ENCODE results near the gene RUNDC1. TPM values are rescaled to one million over a fixed set of nuclear protein-coding genes. Genes with fewer than 3 reads are reported as not detected.

RUNDC1 gene
- total RNA-seq, 2 donors from 2014 or later = 9.9 to 11.1 TPM

- Histone ChIP-seq H3K4me3 (peak overlapping the region in 1 of 2 donors; percentile 65), H3K36me3 (no peaks in the 10 kb centered on the region), H3K9me3 (no peaks in the 10 kb centered on the region), H3K27me3 (no peaks in the 10 kb centered on the region), H3K27ac (peak overlapping the region in 1 of 2 donors; percentile 31), H3K4me1 (peaks cover 0 to 20% of the 10 kb centered on the region in 2 donors)
- no peak for TF ChIP-seq CTCF (IDR thresholded peaks at IDR 0.05)
- DNase-seq (ENCODE audit: low spot score) = no peak
Measured at GRCh38 chr17:43025766-43026537, 45.6 kb downstream of the RUNDC1 start.

- H3K36me3 ChIP-seq = no peaks in the 10 kb centered on the region
- no peak overlapping the region for H3K27ac ChIP-seq
- no peak for TF ChIP-seq CTCF (IDR thresholded peaks at IDR 0.05)
- no peaks in the 10 kb centered on the region for H3K27me3 ChIP-seq
- H3K4me1 ChIP-seq = peaks cover 0 to 19% of the 10 kb centered on the region in 2 donors
- no peak for DNase-seq (ENCODE audit: low spot score)
- H3K4me3 ChIP-seq = no peak overlapping the region
- no peaks in the 10 kb centered on the region for H3K9me3 ChIP-seq
Measured at GRCh38 chr17:43026595-43026994, 46.2 kb downstream of the RUNDC1 start.

- TF ChIP-seq CTCF (IDR thresholded peaks at IDR 0.05) = no peak
- Histone ChIP-seq H3K27me3 (no peaks in the 10 kb centered on the region), H3K4me1 (peaks cover 0 to 18% of the 10 kb centered on the region in 2 donors), H3K9me3 (no peaks in the 10 kb centered on the region), H3K4me3 (no peak overlapping the region), H3K36me3 (no peaks in the 10 kb centered on the region), H3K27ac (no peak overlapping the region)
- no peak for DNase-seq (ENCODE audit: low spot score)
Measured at GRCh38 chr17:43027091-43028032, 47.0 kb downstream of the RUNDC1 start.

- Histone ChIP-seq H3K27me3 (no peaks in the 10 kb centered on the region), H3K4me3 (no peak overlapping the region), H3K36me3 (no peaks in the 10 kb centered on the region), H3K27ac (no peak overlapping the region), H3K9me3 (no peaks in the 10 kb centered on the region), H3K4me1 (peaks cover 0 to 12% of the 10 kb centered on the region in 2 donors)
- no peak for TF ChIP-seq CTCF (IDR thresholded peaks at IDR 0.05)
- no peak for DNase-seq (ENCODE audit: low spot score)
Measured at GRCh38 chr17:43028221-43028861, 48.0 kb downstream of the RUNDC1 start.

- Histone ChIP-seq H3K4me1 (peaks cover 0 to 4% of the 10 kb centered on the region in 2 donors), H3K9me3 (no peaks in the 10 kb centered on the region), H3K27me3 (no peaks in the 10 kb centered on the region), H3K36me3 (no peaks in the 10 kb centered on the region), H3K4me3 (no peak overlapping the region), H3K27ac (no peak overlapping the region)
- TF ChIP-seq CTCF (IDR thresholded peaks at IDR 0.05) = no peak
- DNase-seq (ENCODE audit: low spot score) = no peak
Measured at GRCh38 chr17:43030137-43030767, 49.9 kb downstream of the RUNDC1 start.
